Effector memory CD4-positive, alpha-beta T cell (primary cell): ENCODE measurements around the gene BTBD1.

ENCODE experiments used
- DNase-seq, 3 donors: peaks; one replicate each; pipeline ENCODE4 v3.0.0-alpha.2; 2020
- H3K27ac ChIP-seq: 2 replicates; pipeline ENCODE4 v1.7.0; 2013; ENCODE audit warnings: mild to moderate bottlenecking, low read length, moderate library complexity; ENCODE audit not compliant: insufficient read depth, poor library complexity, severe bottlenecking
- H3K27me3 ChIP-seq: replicated peaks from 2 replicates; pipeline ENCODE4 v1.7.0; 2013; ENCODE audit warnings: mild to moderate bottlenecking, low read length; ENCODE audit not compliant: insufficient read depth, control insufficient read depth, poor library complexity, severe bottlenecking
- H3K36me3 ChIP-seq: 2 replicates; pipeline ENCODE4 v1.7.0; 2013; ENCODE audit warnings: mild to moderate bottlenecking, low read length, moderate library complexity; ENCODE audit not compliant: control insufficient read depth, insufficient read depth
- H3K4me1 ChIP-seq: 2 replicates; pipeline ENCODE4 v1.7.0; 2013; ENCODE audit warnings: low read length, mild to moderate bottlenecking; ENCODE audit not compliant: control insufficient read depth, insufficient read depth, poor library complexity, severe bottlenecking
- H3K4me3 ChIP-seq: 2 replicates; pipeline ENCODE4 v1.7.0; 2013; ENCODE audit warnings: low read length, low read depth, mild to moderate bottlenecking; ENCODE audit not compliant: insufficient read depth, poor library complexity, severe bottlenecking
- H3K9me3 ChIP-seq: 2 replicates; pipeline ENCODE4 v1.7.0; 2013; ENCODE audit warnings: mild to moderate bottlenecking, low read length, moderate library complexity; ENCODE audit not compliant: control insufficient read depth

BTBD1 gene

GRCh38 chr15:82978438-82978837, 88.6 kb downstream of the BTBD1 start:
- Histone ChIP-seq H3K4me1 (no peaks in the 10 kb centered on the region), H3K36me3 (no peaks in the 10 kb centered on the region), H3K27ac (no peak overlapping the region), H3K27me3 (no peaks in the 10 kb centered on the region), H3K4me3 (no peak overlapping the region), H3K9me3 (no peaks in the 10 kb centered on the region)
- no peak for DNase-seq

- no peaks in the 10 kb centered on the region for H3K36me3 ChIP-seq
- no peaks in the 10 kb centered on the region for H3K4me1 ChIP-seq
- no peak overlapping the region for H3K27ac ChIP-seq
Observed at GRCh38 chr15:82977076-82977475, 90.0 kb downstream of the BTBD1 start.

GRCh38 chr15:82972990-82973389, 94.1 kb downstream of the BTBD1 start:
- H3K27me3 ChIP-seq, result no peaks in the 10 kb centered on the region
- no peak overlapping the region for H3K27ac ChIP-seq
- H3K4me3 ChIP-seq, result no peak overlapping the region
- H3K9me3 ChIP-seq, result no peaks in the 10 kb centered on the region
- DNase-seq, result no peak
- H3K36me3 ChIP-seq, result no peaks in the 10 kb centered on the region
- H3K4me1 ChIP-seq, result no peaks in the 10 kb centered on the region

More at GRCh38 chr15:82977076-82977475, 90.0 kb downstream of the BTBD1 start:
- no peak overlapping the region for H3K4me3 ChIP-seq
- H3K9me3 ChIP-seq, result no peaks in the 10 kb centered on the region
- no peak for DNase-seq
- no peaks in the 10 kb centered on the region for H3K27me3 ChIP-seq

GRCh38 chr15:82971218-82971984, 95.7 kb downstream of the BTBD1 start:
- no peaks in the 10 kb centered on the region for H3K9me3 ChIP-seq
- no peak overlapping the region for H3K4me3 ChIP-seq
- no peak for DNase-seq
- H3K36me3 ChIP-seq, result no peaks in the 10 kb centered on the region
- H3K4me1 ChIP-seq, result no peaks in the 10 kb centered on the region
- H3K27ac ChIP-seq, result no peak overlapping the region
- no peaks in the 10 kb centered on the region for H3K27me3 ChIP-seq

- H3K4me1 ChIP-seq, result no peaks in the 10 kb centered on the region
- H3K9me3 ChIP-seq, result no peaks in the 10 kb centered on the region
- DNase-seq, result no peak
- H3K27me3 ChIP-seq, result no peaks in the 10 kb centered on the region
- no peak overlapping the region for H3K27ac ChIP-seq
- H3K4me3 ChIP-seq, result no peak overlapping the region
- no peaks in the 10 kb centered on the region for H3K36me3 ChIP-seq
Observed at GRCh38 chr15:82970696-82971095, 96.4 kb downstream of the BTBD1 start.

GRCh38 chr15:82970078-82970686, 96.9 kb downstream of the BTBD1 start:
- Histone ChIP-seq H3K4me1 (no peaks in the 10 kb centered on the region), H3K4me3 (no peak overlapping the region), H3K27me3 (no peaks in the 10 kb centered on the region), H3K27ac (no peak overlapping the region), H3K9me3 (no peaks in the 10 kb centered on the region), H3K36me3 (no peaks in the 10 kb centered on the region)
- no peak for DNase-seq

GRCh38 chr15:82969353-82969752, 97.7 kb downstream of the BTBD1 start:
- Histone ChIP-seq H3K27ac (no peak overlapping the region), H3K4me3 (no peak overlapping the region), H3K4me1 (no peaks in the 10 kb centered on the region), H3K27me3 (no peaks in the 10 kb centered on the region), H3K36me3 (no peaks in the 10 kb centered on the region), H3K9me3 (no peaks in the 10 kb centered on the region)
- no peak for DNase-seq

- no peak for DNase-seq
Observed at GRCh38 chr15:82968066-82968465, 99.0 kb downstream of the BTBD1 start.

GRCh38 chr15:82966671-82967071, 100.4 kb downstream of the BTBD1 start:
- Histone ChIP-seq H3K4me1 (no peaks in the 10 kb centered on the region), H3K4me3 (no peak overlapping the region), H3K9me3 (no peaks in the 10 kb centered on the region), H3K36me3 (no peaks in the 10 kb centered on the region), H3K27me3 (no peaks in the 10 kb centered on the region), H3K27ac (no peak overlapping the region)
- DNase-seq, result no peak

More at GRCh38 chr15:82968066-82968465, 99.0 kb downstream of the BTBD1 start:
- Histone ChIP-seq H3K27me3 (no peaks in the 10 kb centered on the region), H3K36me3 (no peaks in the 10 kb centered on the region), H3K4me1 (no peaks in the 10 kb centered on the region), H3K27ac (no peak overlapping the region), H3K9me3 (no peaks in the 10 kb centered on the region), H3K4me3 (no peak overlapping the region)
